NT2/D1 (cell line): ENCODE data around the gene GIGYF1.
"Not testable (repeated sequence)": the region's sequence is repeated elsewhere in the genome, so short reads cannot be mapped to it uniquely, and the experiment has no call there.

ENCODE experiments used
- SUZ12 ChIP-seq: IDR thresholded peaks from 2 replicates; pipeline ENCODE4 v1.6.1; 2011; ENCODE audit not compliant: insufficient read length, insufficient read depth; ENCODE audit errors: extremely low read depth
- YY1 ChIP-seq: IDR thresholded peaks from 2 replicates; pipeline ENCODE4 v1.6.1; 2011; ENCODE audit not compliant: insufficient read length, insufficient read depth

DNA sequence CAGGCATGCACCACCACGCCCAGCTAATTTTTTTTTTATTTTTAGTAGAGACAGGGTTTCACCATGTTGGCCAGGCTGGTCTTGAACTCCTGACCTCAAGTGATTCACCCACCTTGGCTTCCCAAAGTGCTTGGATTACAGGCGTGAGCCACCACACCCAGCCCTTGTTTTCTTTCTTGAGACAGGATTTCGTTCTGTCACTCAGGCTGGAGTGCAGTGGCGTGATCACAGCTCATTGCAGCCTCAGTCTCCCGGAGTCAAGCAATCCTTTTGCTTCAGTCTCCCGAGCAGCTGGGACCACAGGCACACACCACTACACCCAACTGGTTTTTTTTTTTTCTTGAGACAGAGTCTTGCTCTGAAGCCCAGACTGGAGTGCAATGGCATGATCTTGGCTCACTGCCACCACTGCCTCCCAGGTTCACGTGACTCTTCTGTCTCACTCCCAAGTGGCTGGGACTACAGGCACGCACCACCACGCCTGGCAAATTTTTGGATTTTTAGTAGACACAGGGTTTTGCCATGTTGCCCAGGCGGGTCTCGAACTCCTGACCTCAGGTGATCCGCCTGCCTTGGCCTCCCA is 31.8 kb downstream of the GIGYF1 start:
- TF ChIP-seq YY1, SUZ12: not testable (repeated sequence)
